HG02678 (cell line): Measurements from ENCODE around the gene RRM1.

Source experiments
- ATAC-seq: cut with Tn5 transposase; IDR thresholded peaks from one replicate; pipeline ENCODE4 v1.9.1; 2021; ENCODE audit warnings: mild to moderate bottlenecking, moderate library complexity; ENCODE audit not compliant: unreplicated experiment

RRM1 gene

GRCh38 chr11:4185561-4185960 is 91.0 kb downstream of the RRM1 start:
- ATAC-seq, result no peak

- no peak for ATAC-seq
These were observed 92.0 kb downstream of the RRM1 start for GRCh38 chr11:4186464-4187054.

- peak; percentile 95 for ATAC-seq
These were observed 92.7 kb downstream of the RRM1 start for GRCh38 chr11:4187055-4187988.
